Activated CD8-positive, alpha-beta memory T cell treated with anti-CD3 and anti-CD28 coated beads for 1 hour (primary cell): ENCODE data around the gene E2F8.

Experiments used
- DNase-seq, 2 donors: peaks; one replicate each; pipeline ENCODE4 v3.0.0-alpha.2; 2020; ENCODE audit warnings: low read depth in 1 of 2; ENCODE audit errors: extremely low read depth in 1 of 2

The E2F8 gene

GRCh38 chr11:19253153-19253745 lies 12.5 kb upstream of the E2F8 start:
- no peak for DNase-seq

GRCh38 chr11:19252394-19253152 lies 11.8 kb upstream of the E2F8 start:
- DNase-seq = no peak

GRCh38 chr11:19251577-19251976 lies 10.8 kb upstream of the E2F8 start:
- no peak for DNase-seq

- DNase-seq = no peak
Measured at GRCh38 chr11:19246816-19247215, 6.1 kb upstream of the E2F8 start.

- no peak for DNase-seq
Measured at GRCh38 chr11:19245351-19245750, 4.6 kb upstream of the E2F8 start.

- no peak for DNase-seq
Measured at GRCh38 chr11:19244621-19245020, 3.9 kb upstream of the E2F8 start.

GRCh38 chr11:19244084-19244483 lies 3.3 kb upstream of the E2F8 start:
- no peak for DNase-seq

- DNase-seq = no peak
Measured at GRCh38 chr11:19243613-19244012, 2.9 kb upstream of the E2F8 start.

GRCh38 chr11:19243143-19243542 lies 2.4 kb upstream of the E2F8 start:
- no peak for DNase-seq

- DNase-seq = no peak
Measured at GRCh38 chr11:19242179-19242932, 1.6 kb upstream of the E2F8 start.

GRCh38 chr11:19241260-19242178 lies 774 bp upstream of the E2F8 start:
- DNase-seq = no peak

GRCh38 chr11:19239039-19239438 lies 1.7 kb downstream of the E2F8 start:
- no peak for DNase-seq

- DNase-seq = no peak
Measured at GRCh38 chr11:19237813-19238212, 2.9 kb downstream of the E2F8 start.

GRCh38 chr11:19237381-19237780 lies 3.4 kb downstream of the E2F8 start:
- no peak for DNase-seq

- DNase-seq = no peak
Measured at GRCh38 chr11:19234231-19234817, 6.4 kb downstream of the E2F8 start.

- no peak for DNase-seq
Measured at GRCh38 chr11:19232910-19233503, 7.7 kb downstream of the E2F8 start.

- DNase-seq = no peak
Measured at GRCh38 chr11:19229671-19230070, 11.1 kb downstream of the E2F8 start.

GRCh38 chr11:19228968-19229367 lies 11.8 kb downstream of the E2F8 start:
- DNase-seq = no peak

GRCh38 chr11:19226378-19227195 lies 14.2 kb downstream of the E2F8 start:
- no peak for DNase-seq
